ENCODE measurements around the gene OGDH.
"Not testable (repeated sequence)": the region's sequence is repeated elsewhere in the genome, so short reads cannot be mapped to it uniquely, and the experiment has no call there.

Gene OGDH

DNA sequence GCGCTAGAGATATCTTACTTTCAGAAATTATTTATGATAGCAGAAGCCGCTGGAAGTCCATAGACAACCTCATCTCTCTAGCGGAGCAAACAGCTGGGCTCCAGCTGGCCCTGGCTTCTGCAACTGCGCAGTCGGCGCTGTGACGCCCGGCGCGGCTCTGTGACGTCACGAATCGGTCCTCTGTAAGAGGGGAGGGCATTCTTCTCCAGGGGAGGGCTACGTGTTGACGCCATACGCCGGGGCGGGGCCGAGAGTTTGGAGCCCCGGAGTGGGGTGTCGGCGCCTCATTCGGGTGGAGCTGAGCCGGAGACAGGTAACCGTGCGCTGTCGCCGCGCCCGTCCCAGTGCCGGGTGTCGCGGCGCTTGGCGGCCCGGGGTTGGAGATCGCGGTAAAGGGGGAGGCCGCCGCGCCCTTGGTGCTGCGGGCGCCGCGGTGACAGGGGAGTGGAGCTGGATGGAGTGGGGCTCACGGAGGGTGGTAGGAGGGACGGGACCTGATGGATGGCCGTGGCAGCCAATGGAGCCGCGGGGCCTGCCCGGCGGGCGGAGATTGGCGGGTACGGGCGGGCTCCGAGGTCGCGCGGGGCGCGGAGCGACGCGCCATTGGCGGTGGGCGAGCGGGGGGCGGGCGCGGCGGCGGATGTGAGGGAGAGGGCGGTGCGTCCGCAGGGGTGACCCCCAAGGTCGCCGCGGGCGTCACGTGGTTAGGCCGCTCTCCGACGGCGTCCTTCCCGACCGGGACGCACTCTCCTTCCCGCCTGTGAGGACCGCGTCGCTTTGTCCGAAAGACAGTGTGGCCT is at the start of gene OGDH:
OGDH (plus strand) TSS at position 287 of the 800 bp plus-strand sequence. CDS start 17,717 bp downstream, outside the sequence.
- no peak for TF ChIP-seq YY1 (IDR thresholded peaks at IDR 0.05; ENCODE audit: insufficient read depth, insufficient read length)
- no peak for TF ChIP-seq SUZ12 (IDR thresholded peaks at IDR 0.05; ENCODE audit: extremely low read depth, insufficient read depth, insufficient read length)
- no peak for TF ChIP-seq ZNF274 (IDR thresholded peaks at IDR 0.05; ENCODE audit: low read depth, low read length)

DNA sequence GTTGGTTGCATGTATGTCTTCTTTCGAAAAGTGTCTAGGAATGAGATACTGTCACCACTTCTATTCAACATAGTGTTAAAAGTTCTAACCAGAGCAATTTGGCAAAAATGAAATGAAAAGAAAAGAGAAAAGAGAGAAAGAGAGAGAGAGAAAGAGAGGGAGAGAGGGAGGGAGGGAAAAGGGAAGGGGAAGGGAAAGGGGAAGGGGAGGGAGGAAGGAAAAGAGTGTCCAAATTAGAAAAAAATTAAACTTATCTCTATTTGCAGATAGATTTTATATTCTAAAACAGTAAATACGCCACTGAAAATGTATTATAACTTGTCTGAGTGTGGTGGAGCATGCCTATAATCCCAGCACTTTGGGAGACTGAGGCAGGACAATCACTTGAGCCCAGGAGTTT is 48.9 kb upstream of the OGDH start:
- Histone ChIP-seq H3K4me1 (ENCODE audit: insufficient read depth, insufficient read length) (peaks cover 4% of the 10 kb centered on the region), H3K36me3 (ENCODE audit: insufficient read depth, insufficient read length, low read length) (peaks cover 3% of the 10 kb centered on the region), H3K4me3 (ENCODE audit: insufficient read length, low read depth) (no peak overlapping the region), H3K27me3 (ENCODE audit: insufficient read depth, insufficient read length) (no peaks in the 10 kb centered on the region), H3K9me3 (ENCODE audit: insufficient read depth, low read length) (no peaks in the 10 kb centered on the region), H3K9ac (ENCODE audit: insufficient read length, low read depth) (no peak overlapping the region)
- TF ChIP-seq ZNF274 (IDR thresholded peaks at IDR 0.05; ENCODE audit: low read depth, low read length) (no peak), SUZ12 (IDR thresholded peaks at IDR 0.05; ENCODE audit: extremely low read depth, insufficient read depth, insufficient read length) (no peak), YY1 (IDR thresholded peaks at IDR 0.05; ENCODE audit: insufficient read depth, insufficient read length) (no peak)
- DNase-seq (ENCODE audit: low read depth, low spot score) = no peak

More for the DNA sequence above, at the start of gene OGDH:
- Histone ChIP-seq H3K9ac (ENCODE audit: insufficient read length, low read depth) (peak within 1 kb of the TSS; percentile 94), H3K9me3 (ENCODE audit: insufficient read depth, low read length) (no peaks in the 10 kb centered on the region), H3K4me3 (ENCODE audit: insufficient read length, low read depth) (peak within 1 kb of the TSS; percentile 88), H3K4me1 (ENCODE audit: insufficient read depth, insufficient read length) (no peaks in the 10 kb centered on the region), H3K36me3 (ENCODE audit: insufficient read depth, insufficient read length, low read length) (peaks cover 5% of the 10 kb centered on the region), H3K27me3 (ENCODE audit: insufficient read depth, insufficient read length) (peaks cover 20% of the 10 kb centered on the region)
- DNase-seq (ENCODE audit: low read depth, low spot score) = peak; percentile 99

DNA sequence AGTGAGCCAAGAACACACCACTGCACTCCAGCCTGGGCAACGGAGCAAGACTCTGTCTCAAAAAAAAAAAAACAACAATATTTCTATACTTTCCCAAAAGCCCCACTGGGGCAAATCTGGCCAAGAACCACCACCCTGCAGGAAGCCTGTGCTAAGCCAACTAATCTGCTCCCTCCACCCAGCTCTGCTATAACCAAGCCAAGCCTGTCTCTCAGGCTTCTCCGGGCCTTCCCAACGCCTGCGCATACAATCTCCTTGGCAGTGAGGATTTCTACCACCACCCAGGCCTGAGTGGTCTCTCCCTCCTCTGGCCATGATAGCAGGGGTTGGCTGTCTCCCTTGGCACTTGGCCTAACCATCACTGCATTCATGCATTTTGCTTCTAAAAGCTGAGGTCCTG is 46.9 kb upstream of the OGDH start:
- no peak overlapping the region for H3K4me3 ChIP-seq (ENCODE audit: insufficient read length, low read depth)
- no peaks in the 10 kb centered on the region for H3K9me3 ChIP-seq (ENCODE audit: insufficient read depth, low read length)
- no peaks in the 10 kb centered on the region for H3K27me3 ChIP-seq (ENCODE audit: insufficient read depth, insufficient read length)

DNA sequence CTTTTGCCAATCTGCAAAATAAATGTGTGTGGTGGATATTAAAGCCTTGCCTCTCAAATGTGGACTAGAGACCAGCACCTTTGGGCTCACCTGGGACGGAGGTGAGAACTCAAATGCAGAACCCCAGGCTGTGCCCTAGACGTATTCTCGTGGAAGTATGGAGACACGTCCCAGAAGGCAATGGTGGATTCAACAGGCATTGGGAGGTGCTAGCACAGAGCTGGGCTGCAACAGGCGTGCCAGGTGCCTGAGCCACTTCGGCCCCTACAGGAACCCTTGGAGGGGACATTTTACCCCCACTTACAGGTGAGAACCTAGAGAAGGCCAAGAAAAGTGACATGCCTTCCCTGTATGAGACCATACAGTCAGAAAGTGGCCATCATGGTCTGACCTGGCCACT is 44.9 kb upstream of the OGDH start:
- DNase-seq (ENCODE audit: low read depth, low spot score) = no peak
- no peaks in the 10 kb centered on the region for H3K27me3 ChIP-seq (ENCODE audit: insufficient read depth, insufficient read length)
- TF ChIP-seq SUZ12 (IDR thresholded peaks at IDR 0.05; ENCODE audit: extremely low read depth, insufficient read depth, insufficient read length) = no peak
- no peak for TF ChIP-seq ZNF274 (IDR thresholded peaks at IDR 0.05; ENCODE audit: low read depth, low read length)
- TF ChIP-seq YY1 (IDR thresholded peaks at IDR 0.05; ENCODE audit: insufficient read depth, insufficient read length) = no peak
- H3K9ac ChIP-seq (ENCODE audit: insufficient read length, low read depth) = no peak overlapping the region
- H3K36me3 ChIP-seq (ENCODE audit: insufficient read depth, insufficient read length, low read length) = peaks cover 35% of the 10 kb centered on the region
- no peak overlapping the region for H3K4me3 ChIP-seq (ENCODE audit: insufficient read length, low read depth)
- H3K4me1 ChIP-seq (ENCODE audit: insufficient read depth, insufficient read length) = peaks cover 4% of the 10 kb centered on the region
- H3K9me3 ChIP-seq (ENCODE audit: insufficient read depth, low read length) = no peaks in the 10 kb centered on the region

More for the DNA sequence above, 46.9 kb upstream of the OGDH start:
- peaks cover 17% of the 10 kb centered on the region for H3K36me3 ChIP-seq (ENCODE audit: insufficient read depth, insufficient read length, low read length)
- peaks cover 4% of the 10 kb centered on the region for H3K4me1 ChIP-seq (ENCODE audit: insufficient read depth, insufficient read length)
- no peak for DNase-seq (ENCODE audit: low read depth, low spot score)
- H3K9ac ChIP-seq (ENCODE audit: insufficient read length, low read depth) = no peak overlapping the region
- TF ChIP-seq ZNF274 (IDR thresholded peaks at IDR 0.05; ENCODE audit: low read depth, low read length) (no peak), YY1 (IDR thresholded peaks at IDR 0.05; ENCODE audit: insufficient read depth, insufficient read length) (no peak), SUZ12 (IDR thresholded peaks at IDR 0.05; ENCODE audit: extremely low read depth, insufficient read depth, insufficient read length) (no peak)

DNA sequence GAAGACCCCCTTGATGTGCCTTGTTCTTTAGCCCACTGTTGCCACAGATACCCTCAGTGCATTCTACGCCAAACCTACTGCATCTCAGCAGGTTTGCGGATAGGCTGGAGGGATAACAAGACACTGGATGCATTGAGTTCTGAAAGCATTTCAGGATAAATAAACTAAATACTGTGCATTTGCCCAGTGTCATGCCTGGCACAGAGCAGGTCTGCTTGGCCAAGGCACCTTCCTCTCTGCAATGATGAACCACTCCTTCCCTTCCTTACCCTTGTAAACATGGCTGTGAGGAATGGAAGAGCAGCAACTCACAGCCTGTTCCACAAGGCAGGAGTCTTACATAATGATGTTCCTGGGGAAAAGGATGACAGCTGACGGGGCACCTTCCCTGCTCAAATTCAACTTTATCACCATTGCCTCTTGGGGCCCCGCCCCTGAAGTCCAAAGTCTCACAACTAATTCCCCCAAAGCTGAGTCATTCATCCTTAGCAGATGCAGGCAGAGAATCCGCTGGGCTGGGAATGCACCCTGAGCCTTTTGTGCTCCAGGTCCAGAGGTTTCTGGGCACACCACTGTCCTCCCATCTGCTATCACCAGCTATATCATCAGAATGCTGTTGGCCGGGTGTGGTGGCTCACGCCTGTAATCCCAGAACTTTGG is 44.3 kb upstream of the OGDH start:
- Histone ChIP-seq H3K9me3 (ENCODE audit: insufficient read depth, low read length) (no peaks in the 10 kb centered on the region), H3K27me3 (ENCODE audit: insufficient read depth, insufficient read length) (no peaks in the 10 kb centered on the region), H3K9ac (ENCODE audit: insufficient read length, low read depth) (no peak overlapping the region), H3K4me1 (ENCODE audit: insufficient read depth, insufficient read length) (peaks cover 4% of the 10 kb centered on the region), H3K4me3 (ENCODE audit: insufficient read length, low read depth) (no peak overlapping the region), H3K36me3 (ENCODE audit: insufficient read depth, insufficient read length, low read length) (peaks cover 41% of the 10 kb centered on the region)
- TF ChIP-seq SUZ12 (IDR thresholded peaks at IDR 0.05; ENCODE audit: extremely low read depth, insufficient read depth, insufficient read length) (no peak), ZNF274 (IDR thresholded peaks at IDR 0.05; ENCODE audit: low read depth, low read length) (no peak)
- DNase-seq (ENCODE audit: low read depth, low spot score) = no peak

DNA sequence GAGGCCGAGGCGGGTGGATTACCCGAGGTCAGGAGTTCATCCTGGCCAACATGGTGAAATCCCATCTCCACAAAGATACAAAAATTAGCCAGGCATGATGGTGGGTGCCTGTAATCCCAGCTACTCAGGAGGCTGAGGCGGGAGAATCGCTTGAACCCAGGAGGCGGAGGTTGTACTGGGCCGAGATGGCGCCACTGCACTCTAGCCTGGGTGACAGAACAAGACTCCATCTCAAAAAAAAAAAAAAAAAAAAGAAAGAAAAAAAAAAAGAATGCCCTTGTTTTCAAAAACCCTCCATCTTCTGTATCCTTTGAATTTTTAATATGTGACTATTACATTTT is 43.8 kb upstream of the OGDH start:
- not testable (repeated sequence) for H3K27me3 ChIP-seq (ENCODE audit: insufficient read depth, insufficient read length); H3K4me3 ChIP-seq (ENCODE audit: insufficient read length, low read depth); DNase-seq (ENCODE audit: low read depth, low spot score); H3K4me1 ChIP-seq (ENCODE audit: insufficient read depth, insufficient read length); H3K9me3 ChIP-seq (ENCODE audit: insufficient read depth, low read length); H3K9ac ChIP-seq (ENCODE audit: insufficient read length, low read depth)
- H3K36me3 ChIP-seq (ENCODE audit: insufficient read depth, insufficient read length, low read length) = peaks cover 46% of the 10 kb centered on the region

DNA sequence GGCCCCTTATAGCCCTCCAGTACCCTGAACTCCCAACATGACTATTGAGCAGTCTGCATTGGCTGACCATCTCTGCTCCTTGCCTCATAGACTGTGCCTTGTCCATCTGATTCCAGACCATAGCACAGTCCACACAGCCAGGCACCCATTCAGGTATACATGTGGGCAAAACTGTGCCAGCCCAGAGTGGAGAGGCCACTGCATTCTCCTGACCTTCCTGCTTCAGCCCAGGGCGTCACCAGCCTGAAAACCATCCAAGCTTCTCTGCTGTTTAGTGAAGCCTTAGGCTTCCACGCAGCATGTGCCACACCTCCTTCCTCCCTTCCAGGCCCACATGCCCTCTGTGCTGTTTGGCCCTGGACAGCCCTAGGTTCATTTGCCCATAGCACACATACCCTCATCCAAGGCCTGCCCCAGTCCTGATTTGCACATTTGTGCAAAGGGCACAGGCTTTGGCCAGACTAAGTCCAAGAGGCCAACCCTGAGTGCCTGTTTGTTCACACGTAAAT is 43.2 kb upstream of the OGDH start:
- TF ChIP-seq ZNF274 (IDR thresholded peaks at IDR 0.05; ENCODE audit: low read depth, low read length) (no peak), SUZ12 (IDR thresholded peaks at IDR 0.05; ENCODE audit: extremely low read depth, insufficient read depth, insufficient read length) (no peak), YY1 (IDR thresholded peaks at IDR 0.05; ENCODE audit: insufficient read depth, insufficient read length) (no peak)
- H3K4me3 ChIP-seq (ENCODE audit: insufficient read length, low read depth) = no peak overlapping the region
- no peak overlapping the region for H3K9ac ChIP-seq (ENCODE audit: insufficient read length, low read depth)
- peaks cover 4% of the 10 kb centered on the region for H3K4me1 ChIP-seq (ENCODE audit: insufficient read depth, insufficient read length)
- no peak for DNase-seq (ENCODE audit: low read depth, low spot score)
- H3K36me3 ChIP-seq (ENCODE audit: insufficient read depth, insufficient read length, low read length) = peaks cover 53% of the 10 kb centered on the region
- H3K9me3 ChIP-seq (ENCODE audit: insufficient read depth, low read length) = no peaks in the 10 kb centered on the region
- H3K27me3 ChIP-seq (ENCODE audit: insufficient read depth, insufficient read length) = no peaks in the 10 kb centered on the region

Measured in NT2/D1 (cell line).